ENCODE measurements around the gene NMRAL1. TPM values are rescaled to one million over a fixed set of nuclear protein-coding genes. Genes with fewer than 3 reads are reported as not detected.
A peak's percentile ranks its signal among the peaks of the same experiment; 100 is the strongest.

The NMRAL1 gene
- total RNA-seq, 1 donor from 2014 or later: 32.8 TPM

GRCh38 chr16:4475880-4476788 lies 1.7 kb upstream of the NMRAL1 start, which contains the start of gene HMOX2:
TSS of gene HMOX2 (plus strand) at chr16:4476398. CDS start at chr16:4505525, 29,127 bp downstream.
- intact Hi-C loops (cut with DNase I): no loop called here
- peak; percentile 95 for DNase-seq (ENCODE audit: low spot score)
- ATAC-seq: peak; percentile 95

GRCh38 chr16:4472880-4473279 lies 1.5 kb downstream of the NMRAL1 start:
- ATAC-seq: no peak
- intact Hi-C loops (cut with DNase I): no loop called here
- no peak for DNase-seq (ENCODE audit: low spot score)

- DNase-seq (ENCODE audit: low spot score): no peak
- intact Hi-C loops (cut with DNase I): no loop called here
- ATAC-seq: no peak
Observed at GRCh38 chr16:4471869-4472268, 2.6 kb downstream of the NMRAL1 start.

- intact Hi-C loops (cut with DNase I): no loop called here
- ATAC-seq: no peak
- no peak for DNase-seq (ENCODE audit: low spot score)
Observed at GRCh38 chr16:4468972-4469371, 5.5 kb downstream of the NMRAL1 start.

- ATAC-seq: no peak
- intact Hi-C loops (cut with DNase I): no loop called here
- no peak for DNase-seq (ENCODE audit: low spot score)
Observed at GRCh38 chr16:4467916-4468315, 6.5 kb downstream of the NMRAL1 start.

GRCh38 chr16:4465977-4466779 lies 8.2 kb downstream of the NMRAL1 start:
- DNase-seq (ENCODE audit: low spot score) (no peak), ATAC-seq (peak; percentile 40)
- intact Hi-C loops (cut with DNase I): no loop called here

GRCh38 chr16:4463522-4464163 lies 10.8 kb downstream of the NMRAL1 start:
- ATAC-seq (no peak), DNase-seq (ENCODE audit: low spot score) (no peak)
- intact Hi-C loops (cut with DNase I): no loop called here

- intact Hi-C loops (cut with DNase I): no loop called here
- no peak for ATAC-seq
- no peak for DNase-seq (ENCODE audit: low spot score)
Observed at GRCh38 chr16:4461250-4462085, 13.0 kb downstream of the NMRAL1 start.

GRCh38 chr16:4460936-4461249 lies 13.5 kb downstream of the NMRAL1 start:
- intact Hi-C loops (cut with DNase I): no loop called here
- no peak for DNase-seq (ENCODE audit: low spot score)
- no peak for ATAC-seq

GRCh38 chr16:4455951-4456350 lies 18.5 kb downstream of the NMRAL1 start:
- no peak for DNase-seq (ENCODE audit: low spot score)

GRCh38 chr16:4455081-4455480 lies 19.3 kb downstream of the NMRAL1 start:
- DNase-seq (ENCODE audit: low spot score) (no peak), ATAC-seq (no peak)
- intact Hi-C loops (cut with DNase I): no loop called here

More at GRCh38 chr16:4455951-4456350, 18.5 kb downstream of the NMRAL1 start:
- no peak for ATAC-seq
- intact Hi-C loops (cut with DNase I): no loop called here

GRCh38 chr16:4454623-4455022 lies 19.8 kb downstream of the NMRAL1 start:
- no peak for ATAC-seq
- no peak for DNase-seq (ENCODE audit: low spot score)
- intact Hi-C loops (cut with DNase I): no loop called here

- no peak for ATAC-seq
- intact Hi-C loops (cut with DNase I): no loop called here
- no peak for DNase-seq (ENCODE audit: low spot score)
Observed at GRCh38 chr16:4452674-4453073, 21.8 kb downstream of the NMRAL1 start.

GRCh38 chr16:4450931-4451519 lies 23.4 kb downstream of the NMRAL1 start:
- DNase-seq (ENCODE audit: low spot score) (no peak), ATAC-seq (no peak)
- intact Hi-C loops (cut with DNase I): no loop called here

- intact Hi-C loops (cut with DNase I): no loop called here
- no peak for DNase-seq (ENCODE audit: low spot score)
- ATAC-seq: no peak
Observed at GRCh38 chr16:4450430-4450829, 24.0 kb downstream of the NMRAL1 start.

GRCh38 chr16:4443986-4444385 lies 30.4 kb downstream of the NMRAL1 start:
- no peak for DNase-seq (ENCODE audit: low spot score)

GRCh38 chr16:4443271-4443670 lies 31.2 kb downstream of the NMRAL1 start:
- ATAC-seq (no peak), DNase-seq (ENCODE audit: low spot score) (no peak)
- intact Hi-C loops (cut with DNase I): no loop called here

More at GRCh38 chr16:4443986-4444385, 30.4 kb downstream of the NMRAL1 start:
- intact Hi-C loops (cut with DNase I): no loop called here
- ATAC-seq: no peak

- intact Hi-C loops (cut with DNase I): no loop called here
- no peak for ATAC-seq
Observed at GRCh38 chr16:4442371-4442770, 32.1 kb downstream of the NMRAL1 start.

More at GRCh38 chr16:4442371-4442770, 32.1 kb downstream of the NMRAL1 start:
- no peak for DNase-seq (ENCODE audit: low spot score)
